Measurements from ENCODE around the gene NLGN4X.

DNA sequence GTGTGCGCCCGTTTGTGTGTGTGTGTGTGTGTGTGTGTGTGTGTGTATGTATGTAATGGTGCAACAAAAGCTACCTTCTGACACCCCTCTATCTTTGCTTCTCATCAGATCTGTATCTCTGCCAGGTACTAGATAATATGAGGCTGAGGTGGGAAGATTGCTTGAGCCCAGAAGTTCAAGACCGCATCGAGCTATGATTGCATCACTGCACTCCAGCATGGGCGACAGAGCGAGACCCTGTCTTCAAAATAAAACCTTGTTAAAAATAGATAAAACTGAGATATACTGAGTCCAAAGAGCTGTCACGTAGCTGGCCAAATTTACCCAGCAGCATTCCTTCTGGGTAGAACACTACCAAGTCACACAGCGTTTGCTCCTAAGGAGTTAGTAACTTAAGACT, 18.4 kb downstream of the NLGN4X start:
- TF ChIP-seq, protein P1, sequence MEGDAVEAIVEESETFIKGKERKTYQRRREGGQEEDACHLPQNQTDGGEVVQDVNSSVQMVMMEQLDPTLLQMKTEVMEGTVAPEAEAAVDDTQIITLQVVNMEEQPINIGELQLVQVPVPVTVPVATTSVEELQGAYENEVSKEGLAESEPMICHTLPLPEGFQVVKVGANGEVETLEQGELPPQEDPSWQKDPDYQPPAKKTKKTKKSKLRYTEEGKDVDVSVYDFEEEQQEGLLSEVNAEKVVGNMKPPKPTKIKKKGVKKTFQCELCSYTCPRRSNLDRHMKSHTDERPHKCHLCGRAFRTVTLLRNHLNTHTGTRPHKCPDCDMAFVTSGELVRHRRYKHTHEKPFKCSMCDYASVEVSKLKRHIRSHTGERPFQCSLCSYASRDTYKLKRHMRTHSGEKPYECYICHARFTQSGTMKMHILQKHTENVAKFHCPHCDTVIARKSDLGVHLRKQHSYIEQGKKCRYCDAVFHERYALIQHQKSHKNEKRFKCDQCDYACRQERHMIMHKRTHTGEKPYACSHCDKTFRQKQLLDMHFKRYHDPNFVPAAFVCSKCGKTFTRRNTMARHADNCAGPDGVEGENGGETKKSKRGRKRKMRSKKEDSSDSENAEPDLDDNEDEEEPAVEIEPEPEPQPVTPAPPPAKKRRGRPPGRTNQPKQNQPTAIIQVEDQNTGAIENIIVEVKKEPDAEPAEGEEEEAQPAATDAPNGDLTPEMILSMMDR (IDR thresholded peaks at IDR 0.05) = no peak
- no peak for TF ChIP-seq ZFX (IDR thresholded peaks at IDR 0.05; ENCODE audit: borderline replicate concordance)

Data from 22Rv1 (cell line).